ENCODE measurements around the gene C1orf159.

The C1orf159 gene

GRCh38 chr1:1141244-1141910 lies 25.5 kb upstream of the C1orf159 start:
- no peaks in the 10 kb centered on the region for H3K9me3 ChIP-seq (ENCODE audit: control insufficient read depth, insufficient read depth, low read depth, low read length)
- no peaks in the 10 kb centered on the region for H3K36me3 ChIP-seq (ENCODE audit: control insufficient read depth, insufficient read depth, low read length)
- no peak overlapping the region for H3K4me3 ChIP-seq (ENCODE audit: low read depth, low read length)
- no peak overlapping the region for H3K9ac ChIP-seq (ENCODE audit: low read length)
- peaks cover 19% of the 10 kb centered on the region; the same call in 1 of the 2 replicates for H3K4me1 ChIP-seq (ENCODE audit: control insufficient read depth, insufficient read depth, low read length)
- no peak overlapping the region for H3K27ac ChIP-seq (ENCODE audit: low read depth, low read length)
- H3K27me3 ChIP-seq (ENCODE audit: control insufficient read depth, insufficient read depth, low read length), result peaks cover 3% of the 10 kb centered on the region; the same call in 1 of the 2 replicates

- Histone ChIP-seq H3K4me1 (ENCODE audit: control insufficient read depth, insufficient read depth, low read length) (peaks cover 19% of the 10 kb centered on the region; the same call in 1 of the 2 replicates), H3K4me3 (ENCODE audit: low read depth, low read length) (no peak overlapping the region), H3K9ac (ENCODE audit: low read length) (no peak overlapping the region), H3K9me3 (ENCODE audit: control insufficient read depth, insufficient read depth, low read depth, low read length) (no peaks in the 10 kb centered on the region), H3K36me3 (ENCODE audit: control insufficient read depth, insufficient read depth, low read length) (no peaks in the 10 kb centered on the region), H3K27me3 (ENCODE audit: control insufficient read depth, insufficient read depth, low read length) (peaks cover 3% of the 10 kb centered on the region; the same call in 1 of the 2 replicates), H3K27ac (ENCODE audit: low read depth, low read length) (no peak overlapping the region)
These were observed 24.8 kb upstream of the C1orf159 start for GRCh38 chr1:1140673-1141072.

GRCh38 chr1:1137256-1138045 lies 21.6 kb upstream of the C1orf159 start:
- H3K36me3 ChIP-seq (ENCODE audit: control insufficient read depth, insufficient read depth, low read length), result no peaks in the 10 kb centered on the region
- H3K4me3 ChIP-seq (ENCODE audit: low read depth, low read length), result peak overlapping the region; percentile 23; the same call in 1 of the 2 replicates
- no peak overlapping the region for H3K27ac ChIP-seq (ENCODE audit: low read depth, low read length)
- H3K9me3 ChIP-seq (ENCODE audit: control insufficient read depth, insufficient read depth, low read depth, low read length), result no peaks in the 10 kb centered on the region
- H3K4me1 ChIP-seq (ENCODE audit: control insufficient read depth, insufficient read depth, low read length), result peaks cover 6% of the 10 kb centered on the region; the same call in 1 of the 2 replicates
- no peak overlapping the region for H3K9ac ChIP-seq (ENCODE audit: low read length)
- H3K27me3 ChIP-seq (ENCODE audit: control insufficient read depth, insufficient read depth, low read length), result peaks cover 3% of the 10 kb centered on the region; the same call in 1 of the 2 replicates

GRCh38 chr1:1136547-1137230 lies 20.8 kb upstream of the C1orf159 start:
- Histone ChIP-seq H3K9me3 (ENCODE audit: control insufficient read depth, insufficient read depth, low read depth, low read length) (no peaks in the 10 kb centered on the region), H3K36me3 (ENCODE audit: control insufficient read depth, insufficient read depth, low read length) (no peaks in the 10 kb centered on the region), H3K4me3 (ENCODE audit: low read depth, low read length) (no peak overlapping the region; the same call in 1 of the 2 replicates), H3K27me3 (ENCODE audit: control insufficient read depth, insufficient read depth, low read length) (peaks cover 3% of the 10 kb centered on the region; the same call in 1 of the 2 replicates), H3K4me1 (ENCODE audit: control insufficient read depth, insufficient read depth, low read length) (peaks cover 3% of the 10 kb centered on the region; the same call in 1 of the 2 replicates), H3K27ac (ENCODE audit: low read depth, low read length) (no peak overlapping the region), H3K9ac (ENCODE audit: low read length) (no peak overlapping the region)

GRCh38 chr1:1135339-1136136 lies 19.6 kb upstream of the C1orf159 start:
- no peaks in the 10 kb centered on the region for H3K36me3 ChIP-seq (ENCODE audit: control insufficient read depth, insufficient read depth, low read length)
- H3K27ac ChIP-seq (ENCODE audit: low read depth, low read length), result no peak overlapping the region
- H3K9me3 ChIP-seq (ENCODE audit: control insufficient read depth, insufficient read depth, low read depth, low read length), result no peaks in the 10 kb centered on the region
- H3K4me1 ChIP-seq (ENCODE audit: control insufficient read depth, insufficient read depth, low read length), result 0 out of 2 replicates have a peak, but pooled peaks cover 2% of the 10 kb centered on the region
- H3K4me3 ChIP-seq (ENCODE audit: low read depth, low read length), result no peak overlapping the region
- no peak overlapping the region for H3K9ac ChIP-seq (ENCODE audit: low read length)
- H3K27me3 ChIP-seq (ENCODE audit: control insufficient read depth, insufficient read depth, low read length), result peaks cover 3% of the 10 kb centered on the region; the same call in 1 of the 2 replicates

GRCh38 chr1:1134300-1134970 lies 18.5 kb upstream of the C1orf159 start:
- Histone ChIP-seq H3K4me1 (ENCODE audit: control insufficient read depth, insufficient read depth, low read length) (0 out of 2 replicates have a peak, but pooled peaks cover 2% of the 10 kb centered on the region), H3K36me3 (ENCODE audit: control insufficient read depth, insufficient read depth, low read length) (no peaks in the 10 kb centered on the region), H3K4me3 (ENCODE audit: low read depth, low read length) (no peak overlapping the region), H3K27me3 (ENCODE audit: control insufficient read depth, insufficient read depth, low read length) (peaks cover 3% of the 10 kb centered on the region; the same call in 1 of the 2 replicates), H3K27ac (ENCODE audit: low read depth, low read length) (no peak overlapping the region), H3K9me3 (ENCODE audit: control insufficient read depth, insufficient read depth, low read depth, low read length) (no peaks in the 10 kb centered on the region), H3K9ac (ENCODE audit: low read length) (no peak overlapping the region)

- 0 out of 2 replicates have a peak, but pooled peaks cover 2% of the 10 kb centered on the region for H3K4me1 ChIP-seq (ENCODE audit: control insufficient read depth, insufficient read depth, low read length)
- H3K9ac ChIP-seq (ENCODE audit: low read length), result no peak overlapping the region
- no peak overlapping the region for H3K4me3 ChIP-seq (ENCODE audit: low read depth, low read length)
- H3K27ac ChIP-seq (ENCODE audit: low read depth, low read length), result no peak overlapping the region
- no peaks in the 10 kb centered on the region for H3K36me3 ChIP-seq (ENCODE audit: control insufficient read depth, insufficient read depth, low read length)
- H3K27me3 ChIP-seq (ENCODE audit: control insufficient read depth, insufficient read depth, low read length), result peaks cover 3% of the 10 kb centered on the region; the same call in 1 of the 2 replicates
- no peaks in the 10 kb centered on the region for H3K9me3 ChIP-seq (ENCODE audit: control insufficient read depth, insufficient read depth, low read depth, low read length)
These were observed 17.3 kb upstream of the C1orf159 start for GRCh38 chr1:1132956-1133750.

- Histone ChIP-seq H3K36me3 (ENCODE audit: control insufficient read depth, insufficient read depth, low read length) (no peaks in the 10 kb centered on the region), H3K4me1 (ENCODE audit: control insufficient read depth, insufficient read depth, low read length) (no peaks in the 10 kb centered on the region), H3K27me3 (ENCODE audit: control insufficient read depth, insufficient read depth, low read length) (no peaks in the 10 kb centered on the region; the same call in 1 of the 2 replicates), H3K4me3 (ENCODE audit: low read depth, low read length) (no peak overlapping the region), H3K27ac (ENCODE audit: low read depth, low read length) (no peak overlapping the region), H3K9me3 (ENCODE audit: control insufficient read depth, insufficient read depth, low read depth, low read length) (no peaks in the 10 kb centered on the region), H3K9ac (ENCODE audit: low read length) (no peak overlapping the region)
These were observed 16.4 kb upstream of the C1orf159 start for GRCh38 chr1:1132042-1132950.
